LNCAP (cell line): ENCODE results near the gene ARL8A.

Source experiments
- TF ChIP-seq, protein P1 (sequence below): fragments of 450-650 bp; IDR thresholded peaks from 2 replicates; pipeline ENCODE4 v1.5.1; 2017; ENCODE audit warnings: mild to moderate bottlenecking

Gene ARL8A

DNA sequence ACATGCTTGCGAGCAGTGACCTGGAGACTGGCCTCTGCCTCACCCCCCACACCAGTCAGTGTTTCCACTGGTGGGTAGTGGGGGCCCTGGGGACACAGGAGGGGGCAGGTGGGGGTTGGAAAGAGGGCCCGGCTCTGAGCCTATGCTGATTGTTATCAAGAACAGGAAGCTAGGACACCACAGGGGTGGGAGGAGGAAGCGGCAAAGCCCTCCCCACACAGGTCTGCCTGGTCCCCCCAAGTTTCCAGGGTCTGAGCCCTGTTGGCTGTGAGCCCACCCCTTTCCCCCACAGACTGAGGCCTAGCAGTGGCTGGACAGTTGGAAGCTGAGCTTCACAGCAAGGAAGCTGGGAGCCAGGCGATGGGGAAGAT lies 17.5 kb upstream of the ARL8A start:
- TF ChIP-seq, protein P1, sequence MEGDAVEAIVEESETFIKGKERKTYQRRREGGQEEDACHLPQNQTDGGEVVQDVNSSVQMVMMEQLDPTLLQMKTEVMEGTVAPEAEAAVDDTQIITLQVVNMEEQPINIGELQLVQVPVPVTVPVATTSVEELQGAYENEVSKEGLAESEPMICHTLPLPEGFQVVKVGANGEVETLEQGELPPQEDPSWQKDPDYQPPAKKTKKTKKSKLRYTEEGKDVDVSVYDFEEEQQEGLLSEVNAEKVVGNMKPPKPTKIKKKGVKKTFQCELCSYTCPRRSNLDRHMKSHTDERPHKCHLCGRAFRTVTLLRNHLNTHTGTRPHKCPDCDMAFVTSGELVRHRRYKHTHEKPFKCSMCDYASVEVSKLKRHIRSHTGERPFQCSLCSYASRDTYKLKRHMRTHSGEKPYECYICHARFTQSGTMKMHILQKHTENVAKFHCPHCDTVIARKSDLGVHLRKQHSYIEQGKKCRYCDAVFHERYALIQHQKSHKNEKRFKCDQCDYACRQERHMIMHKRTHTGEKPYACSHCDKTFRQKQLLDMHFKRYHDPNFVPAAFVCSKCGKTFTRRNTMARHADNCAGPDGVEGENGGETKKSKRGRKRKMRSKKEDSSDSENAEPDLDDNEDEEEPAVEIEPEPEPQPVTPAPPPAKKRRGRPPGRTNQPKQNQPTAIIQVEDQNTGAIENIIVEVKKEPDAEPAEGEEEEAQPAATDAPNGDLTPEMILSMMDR: no peak

DNA sequence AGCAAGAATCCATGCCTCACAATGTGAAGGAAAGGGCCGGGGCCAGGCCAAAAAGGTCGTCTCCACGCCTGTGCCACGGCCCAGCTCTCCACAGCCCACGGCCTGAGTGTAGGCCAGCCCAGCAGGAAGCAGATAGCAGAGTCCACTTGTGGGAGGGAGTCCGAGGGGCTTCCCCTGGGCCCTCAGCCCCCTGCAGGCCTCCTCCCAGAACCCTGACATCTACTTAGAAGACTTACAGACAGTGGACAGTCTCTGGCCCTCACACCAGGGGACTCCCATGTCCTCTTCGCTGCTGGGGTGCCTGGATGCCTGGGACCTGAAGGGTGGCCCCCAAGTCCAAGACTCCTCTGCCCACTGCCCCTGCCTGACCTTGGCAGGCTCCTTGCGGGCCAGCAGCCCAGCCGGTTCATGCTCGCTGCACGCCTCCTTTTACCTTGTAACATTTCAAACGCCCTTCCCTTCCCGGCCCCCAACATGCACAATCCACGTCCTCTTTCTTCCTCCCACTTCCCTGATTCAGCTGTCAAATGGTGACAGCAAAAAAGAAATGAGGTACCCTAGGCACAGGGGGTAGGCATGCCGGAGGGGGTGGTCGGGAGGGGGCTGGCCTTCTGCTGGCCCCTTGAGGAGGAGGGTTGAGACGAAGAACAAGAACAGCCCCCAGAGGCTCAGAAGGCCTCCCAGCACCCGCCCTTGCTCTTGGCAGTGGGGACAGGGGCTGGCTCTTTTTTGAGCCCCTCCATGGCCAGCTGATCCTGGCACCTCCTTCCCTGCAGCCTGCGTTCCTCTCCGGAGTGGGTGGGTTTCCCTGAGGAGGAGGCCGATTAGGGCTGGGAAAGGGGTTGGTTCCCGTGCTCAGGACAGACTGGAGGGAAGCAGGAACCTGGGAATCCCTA lies 16.9 kb upstream of the ARL8A start:
- TF ChIP-seq, protein P1: no peak

DNA sequence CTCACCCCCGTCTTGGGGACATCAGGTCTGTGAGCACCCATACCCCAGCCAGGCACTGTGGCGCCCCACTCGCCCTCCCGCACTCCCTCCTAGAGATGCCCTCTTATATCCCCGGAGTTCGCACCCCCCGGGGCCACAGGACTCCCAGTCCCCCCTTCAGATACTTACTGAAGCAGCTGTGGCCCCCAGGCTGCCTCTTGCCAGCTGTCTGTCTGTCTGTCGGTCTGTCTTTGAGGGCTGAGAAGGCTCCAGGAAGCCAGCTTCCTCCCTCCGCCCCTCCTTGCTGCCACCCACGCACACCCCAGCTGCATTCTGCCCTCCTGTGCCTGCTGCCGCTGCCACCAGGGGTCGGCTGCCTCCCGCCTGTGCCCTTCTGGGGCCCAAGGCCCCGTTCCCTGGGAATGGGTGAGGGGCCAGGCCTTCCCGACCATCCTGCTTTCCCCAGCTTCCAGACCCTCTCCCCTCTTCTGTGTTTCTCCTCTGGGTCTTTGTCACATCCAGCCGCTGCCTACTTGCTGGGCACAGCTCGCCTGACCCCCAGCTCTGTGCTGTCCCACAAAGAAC lies 15.9 kb upstream of the ARL8A start, which contains the start of gene PTPN7:
TSS of gene PTPN7 (minus strand) at position 226 of the 564 bp plus-strand sequence. CDS start 1,200 bp downstream, outside the sequence.
- TF ChIP-seq, protein P1: no peak

DNA sequence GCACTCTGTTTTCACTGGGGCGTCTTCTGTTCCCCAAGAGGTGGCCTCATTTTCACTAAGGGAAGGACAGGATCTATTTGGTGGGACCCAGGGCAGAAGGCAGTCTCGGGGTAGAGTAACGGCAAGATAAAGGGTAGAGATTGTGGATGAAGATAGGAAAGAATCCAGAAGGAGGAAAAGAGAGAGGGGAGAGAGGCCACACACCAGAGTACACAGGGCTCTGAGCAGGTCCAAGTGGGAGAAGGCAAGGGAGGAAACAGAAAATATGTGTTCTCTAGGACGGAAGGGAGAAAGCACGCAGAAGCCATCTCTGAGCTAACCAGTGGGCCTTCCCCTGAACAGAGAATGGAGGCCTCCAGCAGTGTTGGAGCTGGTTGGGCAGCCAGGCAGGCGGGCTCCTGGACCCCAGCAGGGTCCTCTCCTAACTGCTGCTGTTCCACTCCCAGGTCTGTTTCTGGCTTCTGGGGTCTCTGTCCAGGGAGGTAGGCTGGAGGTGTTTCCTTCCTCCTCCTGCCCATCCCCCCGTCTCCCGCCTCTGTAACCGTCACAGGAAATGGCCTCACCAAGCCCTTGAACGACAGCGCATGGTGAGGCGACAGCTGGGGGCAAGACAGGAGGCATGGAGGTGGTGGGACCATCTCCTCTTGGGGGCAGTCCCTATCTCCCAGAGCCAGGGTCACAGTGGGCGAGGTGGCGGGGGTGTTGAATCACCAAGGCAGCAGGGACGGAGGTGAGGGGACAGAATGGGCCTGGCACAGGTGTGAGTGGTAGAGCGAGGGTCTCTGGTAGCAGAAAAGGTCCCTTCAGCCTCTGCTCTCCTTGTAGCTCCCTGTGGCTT lies 15.2 kb upstream of the ARL8A start:
- TF ChIP-seq, protein P1: no peak

DNA sequence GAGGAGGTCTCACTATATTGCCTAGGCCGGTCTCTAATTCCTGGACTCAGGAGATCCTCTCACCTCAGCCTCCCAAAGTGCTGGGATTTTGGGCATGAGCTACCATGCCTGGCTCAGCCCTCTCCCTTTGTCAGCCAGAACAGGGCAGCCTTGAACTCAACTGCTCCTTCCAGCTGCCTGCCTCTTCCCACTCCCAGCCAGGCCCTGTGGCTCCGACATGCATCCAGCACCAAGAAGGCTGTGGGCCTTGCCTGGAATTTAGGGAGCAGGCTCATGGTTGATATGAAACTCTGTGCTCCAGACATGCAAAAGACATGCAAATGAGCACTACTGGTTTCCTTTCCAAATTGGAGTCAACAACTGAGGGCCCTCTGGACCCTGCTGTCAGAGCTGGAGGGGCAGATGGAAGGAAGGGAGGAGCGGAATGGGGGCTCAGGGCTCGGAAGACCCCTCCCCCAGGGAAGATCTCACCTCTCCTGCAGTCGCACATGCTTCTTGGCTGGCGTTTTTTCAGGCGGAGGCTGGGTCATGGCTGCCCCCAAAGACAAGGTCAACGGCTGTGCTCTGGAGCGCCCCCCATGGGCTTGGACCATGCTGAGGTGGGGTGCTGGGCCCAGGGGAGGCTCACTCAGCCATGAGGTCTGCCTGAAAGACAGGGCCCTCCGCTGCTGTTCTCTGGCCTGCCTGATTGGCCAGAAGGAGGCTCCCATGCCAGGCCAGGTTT lies 14.4 kb upstream of the ARL8A start:
- TF ChIP-seq, protein P1: no peak; the same call in 1 of the 2 replicates

DNA sequence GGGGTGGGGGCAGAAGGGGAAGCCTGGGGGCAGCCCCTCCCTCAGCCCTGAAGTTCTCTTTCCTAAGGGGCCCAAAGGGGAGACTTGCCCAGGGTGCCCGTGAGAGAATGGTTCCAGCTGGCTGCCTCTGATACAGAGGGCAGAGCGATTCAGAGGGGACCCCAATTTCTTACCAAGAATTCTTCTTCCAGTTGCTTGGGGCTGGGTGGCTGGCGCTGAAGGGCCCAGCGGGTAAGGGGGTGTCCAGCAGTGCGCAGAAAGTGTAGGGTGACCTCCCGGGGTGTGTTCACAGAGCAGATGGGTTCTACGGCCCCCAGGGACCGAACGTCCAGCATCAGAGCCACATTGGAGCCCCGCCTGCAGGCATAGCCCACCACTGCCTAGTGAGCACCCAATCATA lies 13.4 kb upstream of the ARL8A start:
- TF ChIP-seq, protein P1: no peak

DNA sequence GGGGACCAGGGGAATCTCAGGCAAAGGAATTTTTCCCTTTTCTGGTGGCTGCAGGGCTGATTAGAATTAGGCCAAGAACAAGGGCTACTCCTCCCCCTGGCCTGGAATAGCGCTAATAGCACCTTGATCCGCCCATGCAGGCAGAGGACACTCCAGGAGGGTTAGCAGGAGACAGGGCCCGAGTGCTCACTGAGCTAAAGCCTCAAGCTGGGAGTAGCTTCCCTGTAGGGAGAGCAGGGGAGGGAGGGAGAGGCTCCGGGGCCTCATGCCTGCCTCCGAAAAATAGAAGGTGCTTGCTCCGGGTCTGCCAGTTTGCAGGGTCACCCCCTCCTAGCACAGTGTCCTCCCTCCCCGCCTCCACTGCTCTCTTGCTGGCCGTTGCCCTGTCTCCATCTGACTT lies 12.1 kb upstream of the ARL8A start:
- TF ChIP-seq, protein P1: no peak
